Measurements from ENCODE around the gene MAZ. TPM values are rescaled to one million over a fixed set of nuclear protein-coding genes. Genes with fewer than 3 reads are reported as not detected.
"Not testable (repeated sequence)": the region's sequence is repeated elsewhere in the genome, so short reads cannot be mapped to it uniquely, and the experiment has no call there.

Gene MAZ
- 100 to 1,000 TPM; 227 to 242 TPM for total RNA-seq

- ChIA-PET CTCF (interaction anchor here (0.9 to 3.4 kb wide), 3 partner anchors 10 to 16 kb away, joined by 3 to 38 read pairs (median 27); partner anchors contain the start of genes MVP and PAGR1), POLR2A (interaction anchor here (1.4 to 5.4 kb wide), 3 partner anchors 13 to 217 kb away, joined by 3 to 84 read pairs (median 23); partner anchors contain the start of genes C16orf92, KIF22, MVP and PAGR1)
- H3K27me3 Mint-ChIP-seq, result no peaks in the 10 kb centered on the region
- H3K9me3 Mint-ChIP-seq, result no peaks in the 10 kb centered on the region
- peak within 1 kb of the TSS; percentile 93 for H3K4me3 Mint-ChIP-seq
- peak within 1 kb of the TSS; percentile 97 for H3K27ac Mint-ChIP-seq
- intact Hi-C loops (cut with micrococcal nuclease), result loop anchor here (5.0 kb wide), 3 partner anchors 191 to 891 kb away; partner anchors contain the start of genes ALDOA, HIRIP3, INO80E and SRCAP
- H3K4me1 Mint-ChIP-seq (ENCODE audit: low read depth), result peaks cover 45% of the 10 kb centered on the region
- DNase-seq, result no peak
- peaks cover 62% of the 10 kb centered on the region for H3K36me3 Mint-ChIP-seq
Observed at GRCh38 chr16:29806099-29806579, at the start of gene MAZ. Gene MAZ (plus strand): TSS chr16:29806529. CDS start chr16:29806702, 173 bp downstream.

DNA sequence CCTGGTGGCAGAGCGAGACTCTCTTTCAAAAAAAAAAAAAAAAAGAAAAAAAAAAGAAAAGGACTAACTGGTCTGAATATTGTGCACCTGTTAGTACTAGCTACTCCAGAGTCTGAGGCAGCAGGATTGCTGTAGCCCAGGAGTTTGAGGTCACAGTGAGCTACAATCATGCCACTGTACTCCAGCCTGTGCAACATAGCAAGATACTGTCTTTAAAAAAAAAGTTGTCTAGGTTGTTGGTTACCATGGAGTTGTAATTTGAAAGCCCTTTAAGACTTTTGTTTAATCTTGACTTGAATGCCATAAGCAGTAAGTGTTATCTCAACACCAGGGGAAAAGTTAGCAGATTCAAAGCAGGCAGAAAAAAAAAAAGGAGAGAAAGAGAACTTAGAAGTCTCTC, 49.7 kb upstream of the MAZ start:
- Mint-ChIP-seq H3K4me1 (ENCODE audit: low read depth) (peaks cover 20% of the 10 kb centered on the region), H3K27me3 (no peaks in the 10 kb centered on the region), H3K9me3 (no peaks in the 10 kb centered on the region), H3K27ac (no peak overlapping the region), H3K36me3 (no peaks in the 10 kb centered on the region), H3K4me3 (no peak overlapping the region)
- ChIA-PET CTCF (interaction anchor here (0.5 to 4.5 kb wide), 2 partner anchors 16 to 28 kb away, joined by 3 to 25 read pairs; no protein-coding TSS in a partner anchor), POLR2A (interaction anchor here (0.8 to 1.0 kb wide), 2 partner anchors 13 to 34 kb away, joined by 3 to 4 read pairs; partner anchors contain the start of gene KIF22)
- no peak for DNase-seq
- intact Hi-C loops (cut with micrococcal nuclease), result no loop called here

- ChIA-PET CTCF (interaction anchor here (4.5 kb wide), 1 partner anchor 28 kb away, joined by 25 read pairs; no protein-coding TSS in a partner anchor), POLR2A (interaction anchor here (0.6 to 1.0 kb wide), 2 partner anchors 33 to 37 kb away, joined by 3 to 4 read pairs; partner anchors contain the start of gene KIF22)
- DNase-seq; H3K27ac Mint-ChIP-seq; intact Hi-C loops (cut with micrococcal nuclease); H3K36me3 Mint-ChIP-seq; H3K9me3 Mint-ChIP-seq; H3K27me3 Mint-ChIP-seq; H3K4me3 Mint-ChIP-seq: not testable (repeated sequence)
- H3K4me1 Mint-ChIP-seq (ENCODE audit: low read depth), result peaks cover 20% of the 10 kb centered on the region
Observed at GRCh38 chr16:29757086-29757485, 49.2 kb upstream of the MAZ start.

DNA sequence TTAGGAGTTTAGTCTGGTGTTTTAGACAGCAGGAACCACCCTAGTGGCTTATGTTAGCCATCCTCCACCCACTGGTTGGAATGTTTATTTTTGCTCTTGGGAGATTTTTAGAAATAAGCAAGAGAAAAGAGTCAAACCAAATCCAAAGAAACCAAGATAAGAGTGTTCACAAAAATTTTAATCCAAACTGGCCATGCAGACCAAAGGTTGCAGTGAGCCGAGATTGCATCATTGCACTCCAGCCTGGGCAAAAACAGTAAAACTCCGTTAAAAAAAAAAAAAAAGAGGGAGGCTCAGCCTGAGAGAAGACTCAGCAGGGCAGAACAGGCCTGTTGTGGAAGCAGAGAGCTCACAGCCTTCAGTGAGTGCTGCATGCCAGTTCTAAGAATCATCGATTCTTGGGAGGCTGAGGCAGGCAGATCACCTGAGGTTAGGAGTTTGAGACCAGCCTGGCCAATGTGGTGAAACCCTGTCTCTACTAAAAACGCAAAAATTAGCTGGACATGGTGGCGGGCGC, 48.3 kb upstream of the MAZ start:
- H3K9me3 Mint-ChIP-seq, result no peaks in the 10 kb centered on the region
- H3K4me3 Mint-ChIP-seq, result no peak overlapping the region
- ChIA-PET CTCF (interaction anchor here (1.1 kb wide), 1 partner anchor 27 kb away, joined by 5 read pairs; no protein-coding TSS in a partner anchor), POLR2A (no interaction called here)
- no peak overlapping the region for H3K27ac Mint-ChIP-seq
- no peaks in the 10 kb centered on the region for H3K36me3 Mint-ChIP-seq
- no peak for DNase-seq
- intact Hi-C loops (cut with micrococcal nuclease), result no loop called here
- peaks cover 20% of the 10 kb centered on the region for H3K4me1 Mint-ChIP-seq (ENCODE audit: low read depth)
- no peaks in the 10 kb centered on the region for H3K27me3 Mint-ChIP-seq

DNA sequence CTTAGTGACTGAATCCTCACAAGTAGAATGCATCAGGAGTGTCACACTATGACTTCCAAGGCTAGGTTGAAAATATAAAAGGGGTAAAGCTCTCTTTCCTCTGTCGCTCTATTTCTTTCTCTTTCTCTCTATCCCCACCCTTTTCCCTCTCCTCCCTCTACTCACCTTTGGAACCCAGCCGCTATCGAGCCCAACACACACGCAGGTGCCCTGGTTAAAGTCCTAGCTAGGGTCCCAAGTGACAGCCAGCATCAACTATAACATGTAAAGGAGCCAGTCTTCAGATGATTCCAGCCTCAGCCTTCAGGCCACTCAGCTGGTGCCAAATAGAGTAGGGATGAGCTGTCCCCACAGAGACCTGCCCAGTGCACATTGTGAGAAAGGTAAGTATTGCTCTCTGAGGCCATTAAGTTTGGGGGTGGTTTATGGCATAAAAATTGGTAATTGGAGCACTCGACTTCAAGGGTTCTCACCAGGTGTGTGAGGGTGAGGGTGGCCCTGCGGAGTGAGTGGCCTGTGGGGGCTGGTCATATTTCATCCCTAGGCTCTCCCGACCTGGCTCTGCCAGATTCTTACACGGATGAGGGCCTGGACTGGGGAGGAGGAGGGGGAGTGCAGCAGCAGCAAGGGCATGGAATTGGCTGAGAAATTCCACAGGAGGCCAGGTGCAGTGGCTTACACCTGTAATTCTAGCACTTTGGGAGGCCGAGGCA, 45.6 kb upstream of the MAZ start:
- Mint-ChIP-seq H3K9me3 (no peaks in the 10 kb centered on the region), H3K27ac (no peak overlapping the region), H3K27me3 (no peaks in the 10 kb centered on the region), H3K4me1 (ENCODE audit: low read depth) (peaks cover 9% of the 10 kb centered on the region), H3K36me3 (no peaks in the 10 kb centered on the region), H3K4me3 (no peak overlapping the region)
- no peak for DNase-seq
- intact Hi-C loops (cut with micrococcal nuclease), result no loop called here
- ChIA-PET POLR2A (interaction anchor here (0.7 kb wide), 2 partner anchors 22 to 100 kb away, joined by 3 read pairs; no protein-coding TSS in a partner anchor), CTCF (interaction anchor here (2.1 kb wide), 1 partner anchor 24 kb away, joined by 6 read pairs; no protein-coding TSS in a partner anchor)

GRCh38 chr16:29761280-29761651, 45.1 kb upstream of the MAZ start:
- DNase-seq; intact Hi-C loops (cut with micrococcal nuclease); H3K4me1 Mint-ChIP-seq (ENCODE audit: low read depth); H3K4me3 Mint-ChIP-seq; H3K27ac Mint-ChIP-seq; H3K27me3 Mint-ChIP-seq; H3K9me3 Mint-ChIP-seq; H3K36me3 Mint-ChIP-seq: not testable (repeated sequence)
- ChIA-PET POLR2A (interaction anchor here (0.7 kb wide), 1 partner anchor 101 kb away, joined by 3 read pairs; no protein-coding TSS in a partner anchor), CTCF (interaction anchor here (2.1 kb wide), 1 partner anchor 24 kb away, joined by 6 read pairs; no protein-coding TSS in a partner anchor)

- Mint-ChIP-seq H3K9me3 (no peaks in the 10 kb centered on the region), H3K27ac (no peak overlapping the region), H3K4me1 (ENCODE audit: low read depth) (peaks cover 6% of the 10 kb centered on the region), H3K4me3 (no peak overlapping the region), H3K27me3 (no peaks in the 10 kb centered on the region), H3K36me3 (no peaks in the 10 kb centered on the region)
- CTCF ChIA-PET, result interaction anchor here (2.1 kb wide), 1 partner anchor 23 kb away, joined by 6 read pairs; no protein-coding TSS in a partner anchor
- POLR2A ChIA-PET, result interaction anchor here (0.9 kb wide), 1 partner anchor 29 kb away, joined by 5 read pairs; the partner anchor contains the start of gene KIF22
- DNase-seq, result no peak
- intact Hi-C loops (cut with micrococcal nuclease), result no loop called here
Observed at GRCh38 chr16:29761882-29762281, 44.4 kb upstream of the MAZ start.

DNA sequence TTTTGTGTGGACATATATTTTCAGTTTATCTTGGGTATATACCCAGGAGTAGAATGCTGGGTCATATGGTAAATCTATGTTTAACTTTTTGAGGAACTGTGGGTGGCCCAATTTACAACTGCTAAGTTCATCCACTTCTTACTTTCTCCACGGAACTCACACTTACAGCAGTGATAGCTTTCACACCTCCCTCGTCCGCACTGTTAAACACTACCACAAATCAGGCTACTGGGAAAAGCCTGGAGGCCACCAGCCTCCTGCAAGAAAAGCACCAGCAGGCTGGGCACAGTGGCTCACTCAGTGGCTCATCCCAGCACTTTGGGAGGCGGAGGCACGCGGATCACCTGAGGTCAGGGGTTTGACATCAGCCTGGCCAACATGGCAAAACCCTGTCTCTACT, 43.0 kb upstream of the MAZ start:
- H3K4me1 Mint-ChIP-seq (ENCODE audit: low read depth), result peaks cover 2% of the 10 kb centered on the region
- no peak for DNase-seq
- CTCF ChIA-PET, result no interaction called here
- H3K27me3 Mint-ChIP-seq, result no peaks in the 10 kb centered on the region
- intact Hi-C loops (cut with micrococcal nuclease), result no loop called here
- POLR2A ChIA-PET, result no interaction called here
- H3K36me3 Mint-ChIP-seq, result no peaks in the 10 kb centered on the region
- no peaks in the 10 kb centered on the region for H3K9me3 Mint-ChIP-seq
- H3K4me3 Mint-ChIP-seq, result no peak overlapping the region
- no peak overlapping the region for H3K27ac Mint-ChIP-seq

DNA sequence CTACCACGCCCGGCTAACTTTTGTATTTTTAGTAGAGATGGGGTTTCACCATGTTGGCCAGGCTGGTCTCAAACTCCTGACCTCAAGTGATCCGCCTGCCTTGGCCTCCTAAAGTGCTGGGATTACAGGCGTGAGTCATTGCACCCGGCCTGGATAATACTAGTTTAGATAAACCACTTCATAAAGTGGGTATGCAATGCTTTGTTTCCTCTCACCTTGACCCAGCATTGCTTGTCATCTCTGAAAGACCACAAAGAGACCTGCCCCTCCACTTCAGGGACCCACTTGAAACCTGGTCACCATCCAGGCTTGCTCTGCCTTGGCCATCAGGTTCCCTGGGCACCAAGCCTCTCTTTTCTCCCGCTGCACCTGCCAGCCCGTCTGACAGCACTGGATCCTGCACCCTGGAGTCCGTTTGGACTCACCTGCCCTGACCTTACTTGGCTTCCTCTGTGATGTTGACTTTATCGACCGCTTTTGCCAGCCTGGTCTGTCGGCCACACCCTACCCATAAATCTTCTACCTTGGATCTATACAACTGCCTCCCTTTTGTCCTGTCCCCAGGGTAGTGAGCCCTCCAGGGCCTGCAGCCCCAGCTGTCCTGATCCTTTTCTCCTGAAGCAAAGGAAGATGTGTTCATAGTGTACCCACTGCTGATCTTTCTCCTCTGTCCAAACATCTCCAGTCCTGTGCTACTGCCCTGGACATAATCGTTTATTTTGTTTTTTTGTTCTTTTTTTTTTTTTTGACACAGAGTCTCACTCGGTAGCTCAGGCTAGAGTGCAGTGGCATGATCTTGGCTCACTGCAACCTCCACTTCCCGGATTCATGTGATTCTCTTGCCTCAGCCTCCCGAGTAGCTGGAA, 40.9 kb upstream of the MAZ start:
- H3K27me3 Mint-ChIP-seq, result no peaks in the 10 kb centered on the region
- H3K9me3 Mint-ChIP-seq, result no peaks in the 10 kb centered on the region
- intact Hi-C loops (cut with micrococcal nuclease), result no loop called here
- POLR2A ChIA-PET, result no interaction called here
- no peak for DNase-seq
- no peaks in the 10 kb centered on the region for H3K36me3 Mint-ChIP-seq
- H3K27ac Mint-ChIP-seq, result no peak overlapping the region
- no peaks in the 10 kb centered on the region for H3K4me1 Mint-ChIP-seq (ENCODE audit: low read depth)
- no peak overlapping the region for H3K4me3 Mint-ChIP-seq
- CTCF ChIA-PET, result interaction anchor here (1.1 kb wide), 1 partner anchor 74 kb away, joined by 3 read pairs; no protein-coding TSS in a partner anchor

DNA sequence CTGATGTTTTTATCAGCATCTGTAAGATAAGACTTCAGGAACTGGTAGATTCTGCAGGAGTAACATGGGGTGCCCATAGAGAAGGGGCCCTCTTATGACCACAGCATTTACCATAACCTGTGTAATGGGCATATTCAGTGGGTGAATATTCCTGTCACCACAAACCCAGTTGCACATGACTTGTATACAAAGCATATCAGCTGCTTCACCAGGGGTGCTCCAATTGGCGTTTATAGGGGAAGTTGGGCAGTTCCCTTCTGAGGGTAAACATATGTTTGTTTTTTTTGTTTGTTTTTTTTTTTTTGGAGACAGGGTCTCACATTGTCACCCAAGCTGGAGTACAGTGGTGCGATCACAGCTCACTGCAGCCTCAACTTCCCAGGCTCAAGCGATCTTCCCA, 39.8 kb upstream of the MAZ start:
- Mint-ChIP-seq H3K4me3 (no peak overlapping the region), H3K36me3 (no peaks in the 10 kb centered on the region), H3K9me3 (no peaks in the 10 kb centered on the region), H3K27me3 (no peaks in the 10 kb centered on the region), H3K4me1 (ENCODE audit: low read depth) (no peaks in the 10 kb centered on the region), H3K27ac (no peak overlapping the region)
- intact Hi-C loops (cut with micrococcal nuclease), result no loop called here
- ChIA-PET POLR2A (no interaction called here), CTCF (interaction anchor here (0.6 to 1.4 kb wide), 3 partner anchors 37 to 675 kb away, joined by 3 to 6 read pairs (median 3); no protein-coding TSS in a partner anchor)
- DNase-seq, result no peak

GRCh38 chr16:29767062-29767461, 39.3 kb upstream of the MAZ start:
- no peak for DNase-seq
- POLR2A ChIA-PET, result no interaction called here
- Mint-ChIP-seq H3K4me3 (no peak overlapping the region), H3K9me3 (no peaks in the 10 kb centered on the region), H3K4me1 (ENCODE audit: low read depth) (no peaks in the 10 kb centered on the region), H3K27ac (no peak overlapping the region), H3K36me3 (no peaks in the 10 kb centered on the region), H3K27me3 (no peaks in the 10 kb centered on the region)
- intact Hi-C loops (cut with micrococcal nuclease), result no loop called here
- CTCF ChIA-PET, result interaction anchor here (0.6 to 1.4 kb wide), 2 partner anchors 38 to 675 kb away, joined by 3 to 6 read pairs; no protein-coding TSS in a partner anchor
